ENCODE results near the gene ESR2.

ESR2 gene

DNA sequence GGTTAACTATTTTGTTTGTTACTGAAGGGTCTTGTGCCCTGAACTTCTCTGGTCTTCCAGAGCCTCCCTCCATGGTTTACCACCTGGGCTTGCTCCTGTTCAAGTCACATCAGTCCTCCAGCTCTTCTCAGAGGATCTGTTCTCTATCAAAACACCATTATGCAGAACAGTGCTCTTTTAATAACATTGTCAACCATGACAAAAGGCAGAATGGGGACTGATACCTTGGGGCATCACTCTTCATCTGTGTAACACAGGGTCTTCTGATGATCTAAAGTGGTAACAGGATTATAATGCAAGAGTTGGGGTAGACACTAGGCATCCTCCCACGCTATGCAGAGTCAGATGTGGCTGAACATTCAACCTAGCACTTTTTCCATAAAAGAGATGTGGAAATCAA is 38.4 kb downstream of the ESR2 start:
- FAIRE-seq: no peak
- TF ChIP-seq POLR2A (IDR thresholded peaks at IDR 0.05; ENCODE audit: low read depth, low read length): no peak
- DNase-seq (ENCODE audit: insufficient read length): no peak

DNA sequence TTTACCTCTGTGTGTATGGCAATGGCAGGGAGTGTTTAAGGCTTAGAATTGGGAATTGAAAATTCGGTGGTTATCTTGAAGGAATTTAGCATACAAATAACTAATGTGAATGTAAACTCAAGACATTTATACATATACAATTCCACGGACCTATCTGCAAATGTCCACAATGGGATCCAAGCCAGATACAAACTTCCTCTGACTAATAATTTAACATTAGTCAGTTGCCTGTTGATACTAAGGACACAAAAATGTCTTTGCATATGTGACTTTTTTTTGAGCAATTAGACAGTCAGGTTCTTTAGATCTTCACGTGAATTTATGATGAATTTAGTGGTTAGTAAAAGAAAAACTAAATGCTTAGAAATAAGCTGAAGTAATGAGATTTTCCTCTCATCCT is 40.5 kb downstream of the ESR2 start:
- no peak for FAIRE-seq

DNA sequence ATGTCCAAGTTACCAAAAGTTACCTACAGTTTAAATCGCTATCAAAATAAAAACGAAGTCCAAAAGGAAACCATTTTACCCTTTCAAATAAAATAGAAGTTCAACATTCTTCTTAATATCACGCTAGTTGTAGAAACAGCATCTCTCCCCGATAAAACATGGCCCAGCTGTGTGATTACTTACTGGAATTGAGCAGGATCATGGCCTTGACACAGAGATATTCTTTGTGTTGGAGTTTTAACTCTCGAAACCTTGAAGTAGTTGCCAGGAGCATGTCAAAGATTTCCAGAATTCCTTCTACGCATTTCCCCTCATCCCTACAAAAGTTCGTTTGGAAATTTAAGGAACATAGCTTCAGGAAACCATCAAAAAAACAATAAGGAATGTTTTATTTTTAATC is 44.8 kb downstream of the ESR2 start:
- no peak for FAIRE-seq
- TF ChIP-seq POLR2A (IDR thresholded peaks at IDR 0.05; ENCODE audit: low read depth, low read length): no peak
- TF ChIP-seq TAF1 (IDR thresholded peaks at IDR 0.05; ENCODE audit: borderline replicate concordance, low read depth, low read length): no peak
- no peak for TF ChIP-seq POLR2AphosphoS5 (IDR thresholded peaks at IDR 0.05; ENCODE audit: low read depth, low read length)
- no peak for DNase-seq (ENCODE audit: insufficient read length)

More for the DNA sequence above, 40.5 kb downstream of the ESR2 start:
- DNase-seq (ENCODE audit: insufficient read length): no peak
- TF ChIP-seq POLR2AphosphoS5 (IDR thresholded peaks at IDR 0.05; ENCODE audit: low read depth, low read length) (no peak), TAF1 (IDR thresholded peaks at IDR 0.05; ENCODE audit: borderline replicate concordance, low read depth, low read length) (no peak), POLR2A (IDR thresholded peaks at IDR 0.05; ENCODE audit: low read depth, low read length) (no peak)

DNA sequence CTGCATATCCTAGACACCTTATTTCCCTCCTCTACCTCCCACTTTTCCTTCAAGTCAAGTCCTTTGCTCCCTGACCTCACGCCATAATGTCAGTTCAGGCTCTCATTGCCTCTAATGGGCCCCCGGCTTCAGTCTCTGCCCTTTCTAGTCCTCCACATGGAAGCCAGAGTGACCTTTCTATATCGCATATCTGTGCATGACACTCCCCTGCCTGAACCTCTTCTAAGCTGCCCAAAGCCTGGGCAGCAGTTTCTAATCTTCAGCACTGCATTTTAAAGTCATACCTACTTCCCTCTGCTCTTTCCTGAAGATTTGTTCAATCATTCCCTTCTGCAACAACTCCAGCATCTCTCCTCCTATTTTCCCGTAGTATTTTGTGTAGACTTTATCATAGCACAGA is 45.5 kb downstream of the ESR2 start:
- DNase-seq (ENCODE audit: insufficient read length) (no peak), FAIRE-seq (no peak)
- no peak for TF ChIP-seq TAF1 (IDR thresholded peaks at IDR 0.05; ENCODE audit: borderline replicate concordance, low read depth, low read length)
- no peak for TF ChIP-seq POLR2A (IDR thresholded peaks at IDR 0.05; ENCODE audit: low read depth, low read length)
- TF ChIP-seq POLR2AphosphoS5 (IDR thresholded peaks at IDR 0.05; ENCODE audit: low read depth, low read length): no peak

DNA sequence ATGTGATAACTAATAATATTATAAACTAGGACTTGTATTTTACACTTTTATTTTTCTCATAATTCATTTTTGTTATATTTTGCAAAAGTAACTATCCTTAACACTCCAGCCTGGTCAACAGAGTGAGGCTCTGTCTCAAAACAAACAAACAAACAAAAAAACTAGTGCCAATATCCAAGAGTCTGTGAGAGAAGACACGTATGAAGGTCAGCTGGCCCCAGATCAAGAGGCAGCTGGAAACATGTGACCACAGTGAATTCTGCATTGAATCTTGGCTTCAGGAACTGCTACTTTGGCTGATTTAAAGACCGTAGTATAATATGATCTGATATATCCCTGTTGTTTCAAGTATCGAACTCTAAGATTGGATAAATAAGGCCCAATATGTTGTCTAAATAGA is 47.0 kb downstream of the ESR2 start:
- no peak for DNase-seq (ENCODE audit: insufficient read length)
- no peak for FAIRE-seq
- TF ChIP-seq POLR2A (IDR thresholded peaks at IDR 0.05; ENCODE audit: low read depth, low read length): no peak
- TF ChIP-seq POLR2AphosphoS5 (IDR thresholded peaks at IDR 0.05; ENCODE audit: low read depth, low read length): no peak
- TF ChIP-seq TAF1 (IDR thresholded peaks at IDR 0.05; ENCODE audit: borderline replicate concordance, low read depth, low read length): no peak

DNA sequence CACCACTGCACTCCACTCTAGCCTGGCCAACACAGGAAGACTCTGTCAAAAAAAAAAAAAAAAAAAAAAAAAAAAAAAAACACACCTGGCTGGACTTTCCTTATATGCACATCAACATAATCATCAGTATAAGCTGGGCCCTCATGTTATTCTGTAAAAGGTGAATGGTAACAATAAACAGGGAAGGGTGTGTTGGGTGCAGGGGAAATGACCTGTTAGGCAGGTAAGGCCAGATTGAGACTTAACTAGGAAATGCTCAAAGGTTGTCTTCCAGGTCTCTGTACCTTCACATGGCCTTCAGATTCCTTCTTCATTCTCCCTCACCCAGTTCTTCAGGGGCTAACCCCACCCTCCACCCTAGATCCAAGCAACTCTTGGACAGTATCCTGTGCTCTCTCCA is 47.5 kb downstream of the ESR2 start:
- no peak for DNase-seq (ENCODE audit: insufficient read length)
- FAIRE-seq: no peak
- TF ChIP-seq POLR2AphosphoS5 (IDR thresholded peaks at IDR 0.05; ENCODE audit: low read depth, low read length): no peak
- TF ChIP-seq POLR2A (IDR thresholded peaks at IDR 0.05; ENCODE audit: low read depth, low read length): no peak
- TF ChIP-seq TAF1 (IDR thresholded peaks at IDR 0.05; ENCODE audit: borderline replicate concordance, low read depth, low read length): no peak

DNA sequence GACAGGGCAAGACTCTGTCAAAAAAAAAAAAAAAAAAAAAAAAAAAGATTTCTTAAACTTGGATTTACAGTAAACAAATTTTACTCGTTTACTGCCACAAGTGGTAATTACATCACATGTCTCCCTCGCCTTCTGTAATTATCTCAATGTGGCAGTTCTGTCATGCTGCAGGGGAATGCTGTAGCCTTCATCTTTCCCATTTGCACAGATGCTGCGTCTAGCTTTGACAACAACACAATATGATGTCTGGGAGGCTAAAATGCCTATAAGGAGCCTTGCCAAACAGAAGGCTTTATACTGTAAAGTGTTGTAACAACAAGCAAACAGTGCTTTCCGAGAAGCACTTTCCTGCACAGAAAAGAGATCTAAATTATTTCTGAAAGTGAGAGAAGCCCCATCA is 48.7 kb downstream of the ESR2 start:
- TF ChIP-seq POLR2AphosphoS5 (IDR thresholded peaks at IDR 0.05; ENCODE audit: low read depth, low read length): no peak
- TF ChIP-seq POLR2A (IDR thresholded peaks at IDR 0.05; ENCODE audit: low read depth, low read length): no peak
- TF ChIP-seq TAF1 (IDR thresholded peaks at IDR 0.05; ENCODE audit: borderline replicate concordance, low read depth, low read length): no peak
- FAIRE-seq: no peak
- DNase-seq (ENCODE audit: insufficient read length): no peak

DNA sequence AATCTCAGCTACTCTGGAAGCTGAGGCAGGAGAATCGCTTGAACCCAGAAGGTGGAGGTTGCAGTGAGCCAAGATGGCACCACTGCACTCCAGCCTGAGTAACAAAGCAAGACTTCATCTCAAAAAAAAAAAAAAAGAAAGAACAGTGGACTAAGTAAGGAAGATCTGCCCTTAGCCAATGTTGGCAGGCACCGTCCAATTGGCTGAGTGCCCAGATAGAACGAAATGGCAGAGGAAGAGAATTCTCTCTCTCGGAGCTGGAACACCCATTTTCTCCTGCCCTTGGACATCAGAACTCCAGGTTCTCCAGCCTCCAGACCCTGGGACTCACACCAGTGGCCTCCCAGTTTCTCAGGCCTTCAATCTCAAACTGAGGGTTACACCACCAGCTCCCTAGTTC is 49.9 kb downstream of the ESR2 start:
- TF ChIP-seq POLR2AphosphoS5 (IDR thresholded peaks at IDR 0.05; ENCODE audit: low read depth, low read length) (no peak), POLR2A (IDR thresholded peaks at IDR 0.05; ENCODE audit: low read depth, low read length) (no peak), TAF1 (IDR thresholded peaks at IDR 0.05; ENCODE audit: borderline replicate concordance, low read depth, low read length) (no peak)
- DNase-seq (ENCODE audit: insufficient read length): no peak
- FAIRE-seq: no peak

DNA sequence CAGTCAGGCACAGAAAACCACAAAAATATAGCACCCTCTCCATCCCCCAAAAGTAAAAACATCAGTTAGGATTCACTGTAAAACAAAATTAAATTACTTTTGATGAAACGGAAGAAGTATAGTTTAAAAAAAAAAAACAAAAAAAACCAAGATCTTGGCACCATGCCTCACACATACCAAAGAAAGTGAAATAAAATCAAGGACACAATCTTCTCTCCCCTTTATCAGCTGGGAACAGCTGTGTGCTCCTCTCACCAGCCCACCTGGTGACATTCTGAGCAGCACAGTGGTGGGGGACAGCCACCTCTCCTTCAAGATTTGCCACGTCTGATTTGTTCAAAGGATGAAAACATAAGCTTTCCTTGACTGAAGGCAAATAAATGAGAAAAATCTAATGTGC is 55.5 kb downstream of the ESR2 start:
- FAIRE-seq (no peak), DNase-seq (ENCODE audit: insufficient read length) (no peak)
- TF ChIP-seq POLR2AphosphoS5 (IDR thresholded peaks at IDR 0.05; ENCODE audit: low read depth, low read length) (no peak), POLR2A (IDR thresholded peaks at IDR 0.05; ENCODE audit: low read depth, low read length) (no peak), TAF1 (IDR thresholded peaks at IDR 0.05; ENCODE audit: borderline replicate concordance, low read depth, low read length) (no peak)

DNA sequence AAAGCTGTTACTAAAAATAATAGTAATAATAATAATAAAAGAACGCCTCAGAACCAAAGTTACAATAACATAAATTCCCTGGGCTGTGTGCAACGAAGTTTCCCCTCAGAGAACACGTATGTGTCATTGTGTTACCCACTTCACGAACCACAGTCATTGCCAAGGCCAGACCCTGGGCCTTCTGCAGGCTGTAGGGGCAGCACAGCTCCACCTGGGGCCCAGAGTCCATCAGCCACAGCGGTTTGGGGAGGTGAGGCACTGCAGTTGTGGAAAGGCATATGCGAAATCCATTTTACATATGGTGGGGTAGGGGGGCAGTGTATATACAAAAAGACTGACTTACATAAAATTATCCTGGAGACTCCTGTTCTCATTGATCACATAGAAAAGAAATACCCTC is 56.1 kb downstream of the ESR2 start:
- DNase-seq (ENCODE audit: insufficient read length) (no peak), FAIRE-seq (no peak)
- TF ChIP-seq TAF1 (IDR thresholded peaks at IDR 0.05; ENCODE audit: borderline replicate concordance, low read depth, low read length) (no peak), POLR2AphosphoS5 (IDR thresholded peaks at IDR 0.05; ENCODE audit: low read depth, low read length) (no peak), POLR2A (IDR thresholded peaks at IDR 0.05; ENCODE audit: low read depth, low read length) (no peak)

DNA sequence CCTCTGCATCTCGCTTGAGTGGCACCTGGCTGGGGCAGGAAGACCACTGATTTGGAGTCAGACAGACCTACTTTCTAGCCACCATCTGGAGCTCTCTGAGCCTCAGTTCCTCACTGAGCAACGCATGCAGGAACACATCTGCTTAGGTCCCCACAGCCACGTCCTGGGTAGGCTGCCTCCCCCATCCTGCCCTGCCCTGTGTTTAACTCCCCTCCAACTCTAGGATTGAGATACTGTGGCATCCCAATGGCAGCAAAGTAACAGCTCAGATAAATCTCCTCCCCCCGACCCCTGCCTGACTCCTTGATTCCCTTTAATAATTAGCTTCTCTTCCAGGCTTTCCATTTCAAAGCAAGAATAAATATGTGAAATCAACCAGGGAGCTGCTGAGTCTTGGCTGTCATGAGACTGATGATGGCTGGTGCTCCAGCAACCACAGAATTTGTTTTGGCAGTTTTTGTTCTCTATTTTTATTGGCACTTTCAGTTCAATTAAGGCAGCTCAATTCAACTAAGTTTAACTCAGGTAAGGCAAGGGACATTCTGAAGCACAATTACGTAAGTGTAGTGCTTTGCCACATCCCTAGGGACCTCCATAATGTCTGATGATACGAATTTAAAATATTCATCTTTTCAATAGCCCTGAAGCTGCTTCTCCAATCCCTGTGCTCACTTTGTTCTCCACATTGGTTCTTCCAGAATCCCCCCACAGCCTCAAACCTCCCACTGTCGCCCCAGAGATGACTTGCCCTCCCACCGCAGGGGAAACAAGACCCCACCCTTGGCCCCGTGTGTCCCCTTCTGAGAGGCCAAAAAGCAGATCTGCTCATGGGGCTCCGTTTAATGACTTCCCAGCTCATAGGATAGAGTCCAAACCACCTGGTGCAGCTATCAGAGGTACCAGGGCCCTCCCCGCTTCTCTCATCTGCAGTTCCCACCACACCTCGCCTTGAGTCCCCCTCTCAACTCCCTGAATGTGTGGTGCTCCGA is 58.2 kb downstream of the ESR2 start:
- FAIRE-seq (peak; percentile 91), DNase-seq (ENCODE audit: insufficient read length) (peak; percentile 41)
- no peak for TF ChIP-seq TAF1 (IDR thresholded peaks at IDR 0.05; ENCODE audit: borderline replicate concordance, low read depth, low read length)
- TF ChIP-seq POLR2A (IDR thresholded peaks at IDR 0.05; ENCODE audit: low read depth, low read length): peak; percentile 30; the same call in 1 of the 2 replicates
- TF ChIP-seq POLR2AphosphoS5 (IDR thresholded peaks at IDR 0.05; ENCODE audit: low read depth, low read length): peak; percentile 53; the same call in 1 of the 2 replicates
